Keratinocyte (primary cell): ENCODE measurements around the gene ZSWIM6. TPM values are rescaled to one million over a fixed set of nuclear protein-coding genes. Genes with fewer than 3 reads are reported as not detected.

Experiments used
- DNase-seq: peaks from one replicate; pipeline ENCODE4 v3.0.0-alpha.2; 2011; ENCODE audit warnings: low read depth, missing footprints, low spot score
- FAIRE-seq: peaks from 2 replicates; lab custom pipeline; 2011; peaks lifted over from hg19 to GRCh38; lab: Jason Lieb, UNC
- H2AFZ ChIP-seq: 2 replicates; pipeline ENCODE4 v1.6.0; 2012; ENCODE audit warnings: low read length, control low read depth, inconsistent platforms; ENCODE audit not compliant: control insufficient read depth
- H3K27ac ChIP-seq: 2 replicates; pipeline ENCODE4 v1.5.1; 2011; ENCODE audit warnings: low read length; ENCODE audit not compliant: control insufficient read depth, insufficient read depth
- H3K27me3 ChIP-seq: 3 replicates; pipeline ENCODE4 v1.6.0; 2011; ENCODE audit warnings: low read length; ENCODE audit not compliant: control insufficient read depth, insufficient read depth; ENCODE audit errors: extremely low read depth
- H3K36me3 ChIP-seq, 2 experiments: 2 replicates in 1 of 2; 3 replicates in 1 of 2; pipeline ENCODE4 v1.5.1; 2011; ENCODE audit warnings: low read length in 2 of 2, mild to moderate bottlenecking in 1 of 2; ENCODE audit not compliant: control insufficient read depth in 2 of 2, insufficient read depth in 2 of 2; ENCODE audit errors: extremely low read depth in 1 of 2
- H3K4me1 ChIP-seq: 3 replicates; pipeline ENCODE4 v1.5.1; 2011; ENCODE audit warnings: low read length; ENCODE audit not compliant: control insufficient read depth, insufficient read depth; ENCODE audit errors: extremely low read depth
- H3K4me2 ChIP-seq: 3 replicates; pipeline ENCODE4 v1.6.0; 2011; ENCODE audit warnings: low read depth, low read length; ENCODE audit not compliant: control insufficient read depth, insufficient read depth; ENCODE audit errors: extremely low read depth
- H3K4me3 ChIP-seq, 3 experiments: fragments of 200-600 bp in 1 of 3; sonication (generic) in 1 of 3; 2 replicates in 2 of 3; 3 replicates in 1 of 3; pipeline ENCODE4 v1.5.1; 2011 to 2016; ENCODE audit warnings: low read length in 3 of 3, mild to moderate bottlenecking in 3 of 3, control low read depth in 2 of 3, inconsistent platforms in 1 of 3, low read depth in 1 of 3, mixed read lengths in 1 of 3, mixed run types in 1 of 3, moderate library complexity in 1 of 3; ENCODE audit not compliant: control insufficient read depth in 2 of 3, insufficient read depth in 2 of 3; ENCODE audit errors: extremely low read depth in 1 of 3
- H3K79me2 ChIP-seq: 2 replicates; pipeline ENCODE4 v1.6.0; 2012; ENCODE audit warnings: low read length; ENCODE audit not compliant: control insufficient read depth, insufficient read depth
- H3K9ac ChIP-seq: 3 replicates; pipeline ENCODE4 v1.6.0; 2011; ENCODE audit warnings: low read length; ENCODE audit not compliant: control insufficient read depth, insufficient read depth; ENCODE audit errors: extremely low read depth
- H3K9me1 ChIP-seq: 3 replicates; pipeline ENCODE4 v1.6.0; 2011; ENCODE audit warnings: low read length; ENCODE audit not compliant: control insufficient read depth, insufficient read depth; ENCODE audit errors: extremely low read depth
- H3K9me3 ChIP-seq: 2 replicates; pipeline ENCODE4 v1.5.1; 2012; ENCODE audit warnings: low read depth, low read length; ENCODE audit not compliant: control insufficient read depth
- H4K20me1 ChIP-seq: 3 replicates; pipeline ENCODE4 v1.6.0; 2011; ENCODE audit warnings: low read length; ENCODE audit not compliant: control insufficient read depth, insufficient read depth; ENCODE audit errors: extremely low read depth
- EZH2 ChIP-seq: IDR thresholded peaks from one replicate; pipeline ENCODE4 v1.6.1; 2012; ENCODE audit warnings: inconsistent platforms, mild to moderate bottlenecking, low read length, moderate library complexity
- dilution Hi-C: fragments of 300-500 bp; cut with MboI; formaldehyde crosslinking; loops from one replicate; pipeline ENCODE4 v1.7.0; 2020; ENCODE audit warnings: low sequenced_read_pairs; ENCODE audit not compliant: extremely low pct_ligation_motif_present
- polyA plus RNA-seq, 5 experiments: library from polyadenylated mRNA; depleted of rRNA in 3 of 5; stranded (reverse) in 3 of 5; stranded (forward) in 1 of 5; unstranded in 1 of 5; fragments of >200 nt; gene quantifications; 1 replicate in 1 of 5; 2 replicates in 3 of 5; 3 replicates in 1 of 5; pipeline versions ENCODE4 v1.2.1 to v1.2.3, GENCODE V29; 2011 to 2012; ENCODE audit warnings: missing spikeins in 2 of 5, low read depth in 1 of 5, low replicate concordance in 1 of 5
- TF ChIP-seq, protein P1 (sequence below), 3 experiments: IDR thresholded peaks in 1 of 3; conservative IDR thresholded peaks in 1 of 3; optimal IDR thresholded peaks in 1 of 3; 2 replicates in 2 of 3; 3 replicates in 1 of 3; pipeline versions ENCODE3 to v1.5.1; 2011; ENCODE audit warnings: low read length in 3 of 3, mild to moderate bottlenecking in 3 of 3, moderate library complexity in 2 of 3, control low read depth in 1 of 3, inconsistent platforms in 1 of 3; ENCODE audit not compliant: insufficient read depth in 2 of 3; ENCODE audit errors: extremely low read depth in 1 of 3

Gene ZSWIM6
- polyA plus RNA-seq, 1 donor (not counting 4 experiments of a cell fraction or from before 2014, with no cell fraction given) = 9.9 TPM

DNA sequence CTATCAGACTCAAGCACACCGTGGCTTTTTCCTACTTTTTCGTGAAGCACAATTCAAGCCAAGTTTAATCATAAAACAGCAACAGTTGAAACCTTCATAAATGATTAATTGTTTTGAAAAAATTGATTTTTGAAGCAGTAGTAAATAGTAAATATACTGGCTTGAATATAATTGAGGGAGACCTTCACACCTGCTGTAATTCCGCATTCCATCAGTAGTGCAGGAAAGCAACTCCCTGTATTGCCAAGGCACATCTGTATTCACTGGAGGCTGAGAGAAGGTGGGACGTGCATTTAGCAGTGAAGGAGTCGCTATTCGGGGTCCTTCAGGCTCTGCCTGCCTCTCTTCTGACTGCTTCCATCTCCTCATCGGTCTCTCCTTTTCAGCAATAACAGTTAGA lies 203.8 kb downstream of the ZSWIM6 start:
- peaks cover 13 to 14% of the 10 kb centered on the region in 2 experiments for H3K36me3 ChIP-seq
- no peak overlapping the region for H3K9ac ChIP-seq
- no peaks in the 10 kb centered on the region for H3K79me2 ChIP-seq
- H3K27me3 ChIP-seq = no peaks in the 10 kb centered on the region
- H2AFZ ChIP-seq = no peak overlapping the region
- no peaks in the 10 kb centered on the region for H3K9me3 ChIP-seq
- no peak overlapping the region for H3K4me2 ChIP-seq
- no peak for FAIRE-seq
- H3K4me3 ChIP-seq = no peak overlapping the region
- no peaks in the 10 kb centered on the region for H3K9me1 ChIP-seq
- dilution Hi-C loops = no loop called here
- no peak overlapping the region for H3K27ac ChIP-seq
- no peak for TF ChIP-seq EZH2
- TF ChIP-seq, protein P1, sequence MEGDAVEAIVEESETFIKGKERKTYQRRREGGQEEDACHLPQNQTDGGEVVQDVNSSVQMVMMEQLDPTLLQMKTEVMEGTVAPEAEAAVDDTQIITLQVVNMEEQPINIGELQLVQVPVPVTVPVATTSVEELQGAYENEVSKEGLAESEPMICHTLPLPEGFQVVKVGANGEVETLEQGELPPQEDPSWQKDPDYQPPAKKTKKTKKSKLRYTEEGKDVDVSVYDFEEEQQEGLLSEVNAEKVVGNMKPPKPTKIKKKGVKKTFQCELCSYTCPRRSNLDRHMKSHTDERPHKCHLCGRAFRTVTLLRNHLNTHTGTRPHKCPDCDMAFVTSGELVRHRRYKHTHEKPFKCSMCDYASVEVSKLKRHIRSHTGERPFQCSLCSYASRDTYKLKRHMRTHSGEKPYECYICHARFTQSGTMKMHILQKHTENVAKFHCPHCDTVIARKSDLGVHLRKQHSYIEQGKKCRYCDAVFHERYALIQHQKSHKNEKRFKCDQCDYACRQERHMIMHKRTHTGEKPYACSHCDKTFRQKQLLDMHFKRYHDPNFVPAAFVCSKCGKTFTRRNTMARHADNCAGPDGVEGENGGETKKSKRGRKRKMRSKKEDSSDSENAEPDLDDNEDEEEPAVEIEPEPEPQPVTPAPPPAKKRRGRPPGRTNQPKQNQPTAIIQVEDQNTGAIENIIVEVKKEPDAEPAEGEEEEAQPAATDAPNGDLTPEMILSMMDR (optimal IDR thresholded peaks at IDR 0.05 in 1 of 3, IDR thresholded peaks at IDR 0.05 in 1 of 3, conservative IDR thresholded peaks at IDR 0.05 in 1 of 3; ENCODE audit: extremely low read depth in 1 of 3, insufficient read depth in 2 of 3, low read length in 3 of 3) = no peak
- no peaks in the 10 kb centered on the region for H4K20me1 ChIP-seq
- H3K4me1 ChIP-seq = peaks cover 9% of the 10 kb centered on the region
- no peak for DNase-seq

DNA sequence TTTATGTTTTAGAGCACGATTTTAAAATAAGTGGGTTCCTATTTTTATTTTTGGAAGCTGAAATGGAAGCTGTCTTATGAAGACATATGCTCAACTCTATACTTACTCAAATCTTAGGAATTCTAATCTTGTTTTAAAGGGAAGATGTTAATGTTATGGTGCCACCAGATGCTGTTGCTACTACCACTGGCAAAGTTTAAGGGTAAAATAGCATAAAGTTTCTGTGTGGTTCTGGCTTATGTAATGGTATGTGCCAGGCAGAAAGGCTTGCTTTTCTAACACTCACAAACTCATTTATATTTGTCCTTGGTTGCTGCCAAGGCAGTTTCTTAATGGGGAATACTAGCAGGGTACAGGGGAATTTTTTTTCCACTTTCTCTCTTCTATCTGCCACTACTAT lies 204.9 kb downstream of the ZSWIM6 start:
- dilution Hi-C loops = no loop called here
- Histone ChIP-seq H4K20me1 (no peaks in the 10 kb centered on the region), H3K4me3 (no peak overlapping the region), H3K27ac (no peak overlapping the region), H3K27me3 (no peaks in the 10 kb centered on the region), H3K9me3 (no peaks in the 10 kb centered on the region), H3K9me1 (no peaks in the 10 kb centered on the region), H2AFZ (no peak overlapping the region), H3K79me2 (no peaks in the 10 kb centered on the region), H3K4me1 (peaks cover 9% of the 10 kb centered on the region), H3K4me2 (no peak overlapping the region), H3K9ac (no peak overlapping the region), H3K36me3 (peaks cover 14 to 19% of the 10 kb centered on the region in 2 experiments)
- FAIRE-seq (no peak), DNase-seq (no peak)
- TF ChIP-seq, protein P1 (optimal IDR thresholded peaks at IDR 0.05 in 1 of 3, IDR thresholded peaks at IDR 0.05 in 1 of 3, conservative IDR thresholded peaks at IDR 0.05 in 1 of 3; ENCODE audit: extremely low read depth in 1 of 3, insufficient read depth in 2 of 3, low read length in 3 of 3) = no peak
- no peak for TF ChIP-seq EZH2
